GM23248 (cell line): ENCODE results near the gene MIX23.

Experiments used
- EZH2 ChIP-seq: fragments of 200-600 bp; sonication (generic); IDR thresholded peaks from 2 replicates; pipeline ENCODE4 v1.6.1; 2018; ENCODE audit warnings: antibody characterized with exemption, mild to moderate bottlenecking; ENCODE audit not compliant: insufficient read depth, poor library complexity, severe bottlenecking
- EZH2phosphoT487 ChIP-seq: fragments of 200-600 bp; sonication (generic); IDR thresholded peaks from 2 replicates; pipeline ENCODE4 v1.6.1; 2018; ENCODE audit warnings: antibody characterized with exemption, moderate library complexity, mild to moderate bottlenecking, low read depth; ENCODE audit not compliant: insufficient read depth

- TF ChIP-seq EZH2 (no peak), EZH2phosphoT487 (no peak)
Measured at GRCh38 chr3:122324871-122325323, 58.1 kb downstream of the MIX23 start, which contains the start of gene CSTA.
